C4-2B (cell line): ENCODE measurements around the gene GAS7.

Source experiments
- H3K27ac ChIP-seq: fragments of 450-650 bp; 2 replicates; pipeline ENCODE4 v1.5.1; 2017
- ZFX ChIP-seq: fragments of 450-650 bp; IDR thresholded peaks from 2 replicates; pipeline ENCODE4 v1.6.1; 2017
- TF ChIP-seq, protein P1 (sequence below): fragments of 450-650 bp; conservative IDR thresholded peaks from 2 replicates; pipeline ENCODE4 v1.5.1; 2017; ENCODE audit warnings: mild to moderate bottlenecking

Gene GAS7

DNA sequence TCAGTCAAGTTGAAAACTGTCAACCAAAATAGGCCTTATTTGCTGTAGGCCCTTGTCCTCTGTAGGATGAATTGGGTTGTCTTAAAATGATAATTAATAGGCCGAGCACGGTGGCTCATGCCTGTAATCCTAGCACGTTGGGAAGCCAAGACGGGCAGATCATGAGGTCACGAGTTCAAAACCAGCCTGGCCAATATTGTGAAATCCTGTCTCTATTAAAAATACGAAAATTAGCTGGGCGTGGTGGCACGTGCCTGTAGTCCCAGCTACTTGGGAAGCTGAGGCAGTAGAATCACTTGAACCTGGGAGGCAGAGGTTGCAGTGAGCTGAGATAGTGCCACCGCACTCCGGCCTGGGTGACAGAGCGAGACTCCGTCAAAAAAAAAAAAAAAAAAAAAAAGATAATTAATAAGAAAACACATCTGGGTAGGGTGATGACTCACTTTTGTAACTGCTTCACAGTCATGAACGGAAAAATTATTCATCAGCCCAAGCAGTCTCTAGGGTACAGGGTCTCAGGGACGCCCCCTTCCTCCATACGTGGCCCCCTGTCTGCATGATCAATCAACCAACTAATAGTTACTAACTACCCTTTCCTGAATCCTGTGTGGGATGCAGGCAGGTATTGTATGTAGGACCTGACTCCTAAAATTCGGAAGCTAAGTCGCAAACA lies 156.4 kb downstream of the GAS7 start:
- TF ChIP-seq, protein P1, sequence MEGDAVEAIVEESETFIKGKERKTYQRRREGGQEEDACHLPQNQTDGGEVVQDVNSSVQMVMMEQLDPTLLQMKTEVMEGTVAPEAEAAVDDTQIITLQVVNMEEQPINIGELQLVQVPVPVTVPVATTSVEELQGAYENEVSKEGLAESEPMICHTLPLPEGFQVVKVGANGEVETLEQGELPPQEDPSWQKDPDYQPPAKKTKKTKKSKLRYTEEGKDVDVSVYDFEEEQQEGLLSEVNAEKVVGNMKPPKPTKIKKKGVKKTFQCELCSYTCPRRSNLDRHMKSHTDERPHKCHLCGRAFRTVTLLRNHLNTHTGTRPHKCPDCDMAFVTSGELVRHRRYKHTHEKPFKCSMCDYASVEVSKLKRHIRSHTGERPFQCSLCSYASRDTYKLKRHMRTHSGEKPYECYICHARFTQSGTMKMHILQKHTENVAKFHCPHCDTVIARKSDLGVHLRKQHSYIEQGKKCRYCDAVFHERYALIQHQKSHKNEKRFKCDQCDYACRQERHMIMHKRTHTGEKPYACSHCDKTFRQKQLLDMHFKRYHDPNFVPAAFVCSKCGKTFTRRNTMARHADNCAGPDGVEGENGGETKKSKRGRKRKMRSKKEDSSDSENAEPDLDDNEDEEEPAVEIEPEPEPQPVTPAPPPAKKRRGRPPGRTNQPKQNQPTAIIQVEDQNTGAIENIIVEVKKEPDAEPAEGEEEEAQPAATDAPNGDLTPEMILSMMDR, result no peak
- no peak for TF ChIP-seq ZFX
- no peak overlapping the region for H3K27ac ChIP-seq

DNA sequence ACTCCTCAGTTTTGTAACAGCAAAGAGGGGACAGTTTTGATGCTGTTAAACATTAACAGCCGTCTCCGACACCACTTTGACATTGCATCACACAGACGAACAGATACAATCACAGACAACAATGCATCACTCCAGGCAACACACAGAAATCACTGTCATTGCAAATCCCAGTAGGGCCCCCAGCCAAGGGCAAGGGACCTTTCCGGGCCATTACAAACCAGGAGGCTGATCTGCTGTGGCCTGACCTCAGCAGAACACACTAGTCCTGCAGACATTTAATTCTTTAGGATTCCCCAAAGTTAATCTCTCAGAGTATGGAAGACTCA lies 157.2 kb downstream of the GAS7 start:
- H3K27ac ChIP-seq, result no peak overlapping the region
- no peak for TF ChIP-seq ZFX
- TF ChIP-seq, protein P1, result no peak

DNA sequence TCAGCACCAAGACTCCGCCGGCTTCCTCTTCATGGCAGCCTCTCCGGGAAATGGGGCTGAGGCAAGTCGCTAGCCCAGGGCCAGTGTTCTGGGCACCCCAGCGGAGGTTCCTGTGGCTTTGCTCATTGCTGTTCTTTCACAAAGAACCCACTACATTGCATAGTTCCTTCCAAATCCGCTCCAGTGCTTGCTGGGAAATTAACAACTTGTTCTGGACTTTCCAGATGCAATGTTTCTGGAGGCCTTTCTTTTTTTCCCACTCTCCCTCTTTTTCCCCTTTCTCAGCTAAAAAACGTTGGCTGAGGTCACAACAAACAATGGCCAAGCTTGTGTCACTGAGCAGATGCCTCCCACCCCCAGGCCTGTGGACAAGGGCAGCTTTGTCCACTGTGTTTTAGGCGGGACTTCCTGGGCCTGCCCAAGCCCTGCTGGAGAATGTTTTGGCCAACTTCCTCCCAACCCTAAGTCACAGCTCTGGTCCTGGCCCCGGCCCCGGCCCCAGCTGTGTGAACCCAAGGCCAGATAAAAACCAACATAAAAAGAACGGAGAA lies 161.8 kb downstream of the GAS7 start:
- H3K27ac ChIP-seq, result no peak overlapping the region
- TF ChIP-seq ZFX, result no peak
- TF ChIP-seq, protein P1, result no peak

DNA sequence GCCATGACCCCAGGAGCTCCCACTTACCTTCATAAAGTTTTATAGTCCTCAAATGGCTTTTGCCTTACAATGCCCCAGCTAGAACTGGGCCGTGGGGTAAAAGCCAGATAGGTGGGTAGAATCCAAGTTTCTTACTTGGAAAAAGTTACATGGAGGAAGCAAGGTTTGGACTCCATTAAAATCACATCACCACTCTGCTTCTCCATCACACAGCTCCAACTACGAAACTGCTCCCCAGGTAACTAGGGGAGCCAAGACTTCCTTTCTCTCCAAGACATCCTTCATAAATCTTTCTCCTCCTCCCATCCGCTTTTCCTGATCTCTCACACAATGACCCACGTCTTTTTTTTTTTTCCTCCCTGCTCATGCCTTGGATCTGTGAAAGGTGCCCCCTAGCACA lies 162.5 kb downstream of the GAS7 start:
- H3K27ac ChIP-seq, result no peak overlapping the region
- no peak for TF ChIP-seq ZFX
- TF ChIP-seq, protein P1, result no peak

DNA sequence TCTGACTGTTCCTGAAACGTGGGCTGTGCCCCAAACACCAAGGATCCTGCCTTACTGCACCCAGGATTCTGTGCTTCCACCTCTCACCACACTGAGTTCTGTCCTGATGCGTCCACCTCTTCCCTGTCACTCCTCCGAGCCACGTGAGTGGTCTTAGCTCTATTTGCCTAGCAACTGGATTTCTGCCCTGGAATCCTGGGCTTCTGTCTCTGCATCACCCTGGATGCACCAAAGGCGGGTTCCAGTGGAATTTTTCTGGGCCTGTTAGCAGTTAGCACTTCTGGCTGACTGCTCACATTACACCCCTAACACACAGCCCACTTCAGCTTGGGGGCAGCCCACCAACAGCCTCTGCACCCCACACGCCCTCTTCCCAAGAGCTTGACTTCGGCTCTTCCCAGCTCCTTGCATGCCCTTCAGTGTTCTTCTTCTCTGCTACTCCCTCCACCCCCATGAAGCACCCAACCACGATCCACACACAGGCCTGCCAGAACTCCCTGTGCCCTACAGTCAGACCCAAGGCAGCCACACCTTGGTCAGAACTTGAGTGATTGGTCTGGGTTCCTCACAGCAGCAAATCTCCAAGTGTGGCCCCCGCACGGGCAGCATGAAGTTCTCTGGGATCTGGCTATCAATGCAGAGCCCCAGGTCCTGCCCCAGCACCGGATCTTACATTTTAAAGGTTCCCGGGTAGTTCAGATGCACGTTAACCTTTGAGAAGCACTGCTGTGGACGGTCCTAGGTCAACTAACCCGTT lies 163.5 kb downstream of the GAS7 start:
- H3K27ac ChIP-seq, result no peak overlapping the region
- TF ChIP-seq, protein P1, result no peak
- no peak for TF ChIP-seq ZFX

DNA sequence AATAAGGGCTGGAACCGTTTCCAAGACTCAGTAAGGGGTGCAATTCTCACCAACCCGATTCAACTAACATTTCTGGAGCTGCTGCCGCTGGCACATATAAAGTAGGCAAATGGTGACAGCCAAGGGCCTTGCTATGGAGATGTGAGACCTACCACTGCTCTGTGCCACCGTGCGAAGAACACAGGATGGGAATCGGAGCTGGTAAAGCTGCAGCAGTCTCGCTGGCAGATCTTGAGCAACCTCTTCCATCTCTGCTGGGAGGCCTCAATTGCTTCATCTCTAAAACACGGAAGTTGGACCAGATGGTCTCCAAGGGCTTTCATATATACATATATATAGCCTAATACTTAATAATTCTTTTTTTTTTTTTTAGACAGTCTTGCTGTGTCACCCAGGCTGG lies 164.4 kb downstream of the GAS7 start:
- no peak overlapping the region for H3K27ac ChIP-seq
- TF ChIP-seq ZFX, result no peak
- TF ChIP-seq, protein P1, result no peak

DNA sequence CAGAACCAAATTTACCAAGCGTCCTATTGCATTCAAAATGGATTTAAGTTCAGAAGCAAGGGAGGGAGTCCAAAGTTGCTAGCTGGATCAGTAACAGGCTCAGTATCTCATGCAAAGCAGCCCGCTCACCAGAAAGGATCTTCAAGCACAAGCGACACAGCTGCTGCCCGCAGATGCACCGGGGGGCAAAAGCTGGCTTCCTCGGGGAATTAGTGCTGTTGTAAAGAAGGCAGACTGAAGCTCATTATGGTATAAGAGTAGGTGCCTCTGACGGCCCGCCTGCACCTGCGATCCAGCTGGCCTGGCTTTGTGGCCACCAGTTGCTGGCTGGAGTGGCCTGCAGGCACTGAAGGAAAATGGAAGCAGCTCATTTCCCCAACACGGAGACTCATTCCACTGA lies 165.0 kb downstream of the GAS7 start:
- no peak for TF ChIP-seq ZFX
- H3K27ac ChIP-seq, result no peak overlapping the region
